HUES6 (cell line): ENCODE results near the gene DIP2C.
"Not testable (repeated sequence)": the region's sequence is repeated elsewhere in the genome, so short reads cannot be mapped to it uniquely, and the experiment has no call there.

ENCODE experiments used
- H3K27ac ChIP-seq: 2 replicates; pipeline ENCODE4 v1.7.0; 2013; ENCODE audit warnings: low read depth, mild to moderate bottlenecking, low read length, inconsistent platforms
- H3K27me3 ChIP-seq: 2 replicates; pipeline ENCODE4 v1.6.1; 2013; ENCODE audit warnings: low read length; ENCODE audit not compliant: control insufficient read depth, insufficient read depth
- H3K36me3 ChIP-seq: 2 replicates; pipeline ENCODE4 v1.6.1; 2013; ENCODE audit warnings: low read length; ENCODE audit not compliant: control insufficient read depth, insufficient read depth
- H3K4me1 ChIP-seq: 2 replicates; pipeline ENCODE4 v1.6.1; 2013; ENCODE audit warnings: low read length; ENCODE audit not compliant: control insufficient read depth, insufficient read depth
- H3K4me3 ChIP-seq: 2 replicates; pipeline ENCODE4 v1.5.1; 2013; ENCODE audit warnings: low read depth, low read length
- H3K9ac ChIP-seq: one replicate; pipeline ENCODE4 v1.6.1; 2013; ENCODE audit warnings: mild to moderate bottlenecking, low read length
- H3K9me3 ChIP-seq: 2 replicates; pipeline ENCODE4 v1.6.1; 2013; ENCODE audit warnings: low read depth, low read length; ENCODE audit not compliant: control insufficient read depth, insufficient read depth

The DIP2C gene

DNA sequence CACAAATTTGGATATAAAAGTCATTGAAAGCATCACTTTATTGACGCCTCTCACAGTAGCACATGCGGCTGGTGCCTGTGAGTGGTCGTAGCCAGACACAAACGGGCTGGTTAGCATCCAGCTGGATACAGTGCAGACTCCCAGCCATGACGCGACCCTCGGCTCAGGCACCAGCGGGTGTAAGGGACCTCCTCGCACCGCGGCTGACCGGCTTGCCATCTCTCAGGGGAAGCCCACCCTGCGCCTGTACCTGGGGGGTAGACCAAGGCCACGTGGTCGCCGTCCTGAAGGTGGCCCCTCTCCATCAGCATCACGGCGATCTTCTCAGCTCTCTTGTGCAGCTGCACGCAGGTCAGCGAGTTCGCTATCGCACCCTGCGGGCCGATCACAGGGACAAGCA, 340.4 kb downstream of the DIP2C start:
- Histone ChIP-seq H3K4me1 (no peaks in the 10 kb centered on the region), H3K27ac (no peak overlapping the region), H3K36me3 (peaks cover 4% of the 10 kb centered on the region; the same call in 1 of the 2 replicates), H3K4me3 (no peak overlapping the region), H3K27me3 (no peaks in the 10 kb centered on the region), H3K9me3 (no peaks in the 10 kb centered on the region), H3K9ac (no peak overlapping the region)

DNA sequence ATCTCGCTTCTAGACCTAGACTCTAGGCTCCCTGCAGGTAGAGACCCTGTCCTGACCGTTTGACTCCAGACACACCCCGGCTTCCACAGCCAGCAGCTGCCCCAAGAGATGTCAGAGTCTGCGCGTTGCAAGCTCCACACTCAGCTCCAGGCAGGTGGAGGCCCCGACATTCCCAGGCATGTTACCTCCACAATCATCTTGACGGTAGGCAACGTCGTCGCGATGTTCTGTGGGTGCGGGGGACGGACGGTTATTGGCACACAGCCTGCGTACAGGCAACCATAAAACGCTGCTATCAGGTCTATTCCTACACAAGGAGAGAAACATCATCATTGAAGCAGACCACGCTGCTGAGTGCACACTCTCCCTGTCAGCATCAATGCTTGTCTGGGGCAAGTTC, 341.0 kb downstream of the DIP2C start:
- Histone ChIP-seq H3K9ac (no peak overlapping the region), H3K27me3 (no peaks in the 10 kb centered on the region)

DNA sequence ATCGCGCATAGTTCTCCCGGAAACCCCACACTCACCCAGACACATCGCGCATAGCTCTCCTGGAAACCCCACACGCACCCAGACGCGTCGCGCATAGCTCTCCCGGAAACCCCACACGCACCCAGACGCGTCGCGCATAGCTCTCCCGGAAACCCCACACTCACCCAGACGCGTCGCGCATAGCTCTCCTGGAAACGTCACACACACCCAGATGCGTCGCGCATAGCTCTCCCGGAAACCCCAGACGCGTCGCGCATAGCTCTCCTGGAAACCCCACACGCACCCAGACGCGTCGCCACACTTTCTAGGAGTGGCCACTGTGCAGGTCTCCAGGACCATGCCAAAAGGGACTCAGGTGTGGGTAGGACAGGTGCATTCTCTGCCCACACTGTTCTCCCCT, 341.7 kb downstream of the DIP2C start:
- H3K36me3 ChIP-seq, H3K9me3 ChIP-seq, H3K27ac ChIP-seq: not testable (repeated sequence)

More for the DNA sequence above, 341.0 kb downstream of the DIP2C start:
- peaks cover 4% of the 10 kb centered on the region; the same call in 1 of the 2 replicates for H3K36me3 ChIP-seq
- H3K27ac ChIP-seq = no peak overlapping the region
- no peaks in the 10 kb centered on the region for H3K4me1 ChIP-seq
- H3K9me3 ChIP-seq = no peaks in the 10 kb centered on the region
- H3K4me3 ChIP-seq = no peak overlapping the region

DNA sequence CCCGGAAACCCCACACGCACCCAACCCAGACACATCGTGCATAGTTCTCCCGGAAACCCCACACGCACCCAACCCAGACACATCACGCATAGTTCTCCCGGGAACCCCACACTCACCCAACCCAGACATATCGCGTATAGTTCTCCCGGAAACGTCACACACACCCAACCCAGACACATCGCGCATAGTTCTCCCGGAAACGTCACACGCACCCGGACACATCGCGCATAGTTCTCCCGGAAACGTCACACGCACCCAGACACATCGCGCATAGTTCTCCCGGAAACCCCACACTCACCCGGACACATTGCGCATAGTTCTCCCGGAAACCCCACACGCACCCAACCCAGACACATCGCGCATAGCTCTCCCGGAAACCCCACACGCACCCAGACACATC, 342.3 kb downstream of the DIP2C start:
- not testable (repeated sequence) for H3K27ac ChIP-seq, H3K27me3 ChIP-seq, H3K9ac ChIP-seq, H3K9me3 ChIP-seq, H3K36me3 ChIP-seq, H3K4me3 ChIP-seq, H3K4me1 ChIP-seq

More for the DNA sequence above, 341.7 kb downstream of the DIP2C start:
- H3K27me3 ChIP-seq, H3K9ac ChIP-seq, H3K4me1 ChIP-seq, H3K4me3 ChIP-seq: not testable (repeated sequence)

DNA sequence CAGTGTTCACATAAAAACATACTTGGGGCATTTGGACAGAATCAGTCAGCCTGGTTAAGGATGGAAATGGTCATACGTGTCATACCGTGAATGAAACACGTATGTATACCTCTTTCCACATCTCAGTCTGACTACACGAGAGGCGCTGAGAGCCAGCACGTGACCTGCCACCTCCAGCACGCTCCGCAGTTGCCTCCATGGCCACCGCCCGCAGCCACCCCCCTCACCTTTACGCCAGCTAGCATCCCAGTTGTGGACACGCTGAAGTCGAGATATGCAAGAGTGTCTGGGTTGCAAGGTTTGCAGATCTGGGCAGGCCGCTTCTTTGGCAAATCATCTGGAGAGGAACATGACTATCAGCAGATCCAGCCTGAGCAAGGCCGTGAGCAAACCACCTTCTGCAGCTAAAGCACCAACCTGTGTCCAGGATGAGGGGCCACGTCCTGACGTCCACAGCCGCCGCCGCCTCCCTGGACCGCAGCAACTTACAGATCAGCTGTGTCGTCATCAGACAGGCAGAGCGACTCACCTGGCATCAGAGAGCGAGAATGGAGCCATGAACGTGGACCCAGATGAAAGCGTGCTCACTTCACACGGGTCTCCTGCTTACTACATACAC, 344.8 kb downstream of the DIP2C start:
- Histone ChIP-seq H3K9me3 (no peaks in the 10 kb centered on the region), H3K36me3 (peaks cover 12% of the 10 kb centered on the region; the same call in 1 of the 2 replicates), H3K27me3 (no peaks in the 10 kb centered on the region), H3K9ac (no peak overlapping the region), H3K4me3 (no peak overlapping the region), H3K27ac (no peak overlapping the region), H3K4me1 (no peaks in the 10 kb centered on the region)

DNA sequence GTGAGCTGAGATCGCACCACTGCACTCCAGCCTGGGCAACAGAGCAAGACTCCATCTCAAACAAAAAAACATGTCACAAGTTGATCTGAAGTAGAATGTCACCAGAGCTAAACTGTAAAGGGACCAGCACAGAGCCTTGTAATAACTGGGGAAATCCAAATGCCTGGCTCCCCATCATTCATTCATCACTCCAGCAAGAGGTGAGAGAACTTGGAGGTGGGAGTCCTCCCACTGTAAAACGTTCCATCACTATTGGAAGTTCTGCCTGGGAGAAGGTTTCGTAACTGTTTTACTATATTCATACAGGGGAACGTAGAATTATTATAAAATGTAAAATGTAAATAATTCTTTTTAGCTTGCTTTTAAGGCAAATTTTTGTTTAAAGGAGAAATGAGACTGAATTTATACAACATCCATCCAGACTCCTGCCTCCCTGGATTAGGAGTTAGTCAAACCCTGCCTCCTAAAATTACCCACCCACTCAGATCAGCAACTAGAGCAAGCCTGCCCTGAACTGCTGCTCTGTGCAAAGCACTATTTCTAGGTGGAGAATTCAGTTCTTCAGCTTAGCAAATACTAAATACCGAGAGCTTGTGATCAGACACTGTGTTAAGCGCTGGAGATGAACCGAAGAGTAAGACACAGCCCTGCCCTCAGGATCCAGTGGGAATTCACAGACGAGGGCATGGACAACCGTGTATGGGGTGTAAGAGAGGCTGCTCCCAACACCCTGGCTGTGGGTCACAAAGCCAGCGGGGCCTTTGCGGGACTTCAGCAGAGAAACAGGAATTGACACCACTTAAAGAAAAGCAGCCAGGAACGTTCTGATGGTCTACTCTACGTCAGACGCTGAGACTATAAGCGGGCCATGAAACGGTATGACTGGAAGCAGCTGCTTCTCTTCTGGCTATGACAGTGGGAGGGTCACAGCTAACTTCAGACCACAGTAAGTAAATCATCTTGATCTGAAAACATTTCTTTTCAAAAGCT, 345.9 kb downstream of the DIP2C start:
- H3K36me3 ChIP-seq = peaks cover 11% of the 10 kb centered on the region; the same call in 1 of the 2 replicates
- no peak overlapping the region for H3K9ac ChIP-seq
- no peak overlapping the region for H3K4me3 ChIP-seq
- H3K27me3 ChIP-seq = no peaks in the 10 kb centered on the region
- no peaks in the 10 kb centered on the region for H3K4me1 ChIP-seq
- no peak overlapping the region for H3K27ac ChIP-seq
- H3K9me3 ChIP-seq = no peaks in the 10 kb centered on the region

DNA sequence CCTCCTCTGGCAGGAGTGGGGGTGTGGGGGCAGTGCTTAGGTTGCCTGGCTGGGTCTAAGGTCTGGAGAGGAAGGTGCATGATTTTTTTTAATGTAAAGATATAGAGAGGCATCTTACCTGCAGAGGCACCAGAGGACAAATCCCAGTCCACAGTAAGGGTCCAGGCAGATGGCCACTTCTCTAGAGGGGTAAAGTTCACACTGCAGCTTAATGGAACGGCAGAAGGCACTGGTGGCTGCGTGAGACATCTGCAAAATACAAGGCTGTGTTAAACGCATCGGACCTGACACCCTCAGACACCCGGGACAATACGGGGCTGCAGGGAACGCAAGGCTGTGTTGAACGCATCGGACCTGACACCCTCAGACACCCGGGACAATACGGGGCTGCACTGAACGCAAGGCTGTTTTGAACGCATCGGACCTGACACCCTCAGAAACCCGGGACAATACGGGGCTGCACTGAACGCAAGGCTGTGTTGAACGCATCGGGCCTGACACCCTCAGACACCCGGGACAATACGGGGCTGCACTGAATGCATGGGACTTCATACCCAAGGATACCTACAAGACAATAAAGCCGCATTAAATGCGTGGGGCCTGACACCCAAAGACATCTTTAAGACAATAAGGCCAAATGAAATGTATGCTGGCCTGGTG, 348.3 kb downstream of the DIP2C start:
- H3K4me3 ChIP-seq = no peak overlapping the region
- no peaks in the 10 kb centered on the region for H3K9me3 ChIP-seq
- H3K36me3 ChIP-seq = peaks cover 24% of the 10 kb centered on the region
- H3K9ac ChIP-seq = no peak overlapping the region
- no peaks in the 10 kb centered on the region for H3K4me1 ChIP-seq
- H3K27ac ChIP-seq = no peak overlapping the region
- H3K27me3 ChIP-seq = no peaks in the 10 kb centered on the region

DNA sequence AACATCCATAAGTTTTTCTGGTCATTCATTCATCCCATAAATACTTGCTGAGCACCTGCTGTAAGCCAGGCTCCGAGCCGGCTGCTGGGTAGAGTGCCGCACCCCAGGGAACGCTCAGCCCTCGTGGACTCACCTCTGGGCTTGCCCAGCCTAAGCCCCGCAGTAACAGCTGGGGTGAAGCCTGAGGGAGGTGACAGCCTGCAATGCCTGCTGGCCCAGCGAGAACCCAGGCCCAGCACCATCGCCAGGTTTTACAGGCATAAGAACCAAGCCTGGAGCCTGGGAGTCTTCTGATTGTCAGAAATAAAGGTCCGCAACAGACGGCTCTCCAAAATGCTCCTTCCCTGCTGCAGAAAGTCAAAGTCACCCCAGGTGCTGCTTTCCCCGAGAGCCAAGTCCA, 348.8 kb downstream of the DIP2C start:
- no peaks in the 10 kb centered on the region for H3K9me3 ChIP-seq
- H3K4me3 ChIP-seq = no peak overlapping the region
- no peaks in the 10 kb centered on the region for H3K4me1 ChIP-seq
- no peak overlapping the region for H3K27ac ChIP-seq
- peaks cover 24% of the 10 kb centered on the region for H3K36me3 ChIP-seq
- H3K27me3 ChIP-seq = no peaks in the 10 kb centered on the region
- no peak overlapping the region for H3K9ac ChIP-seq

DNA sequence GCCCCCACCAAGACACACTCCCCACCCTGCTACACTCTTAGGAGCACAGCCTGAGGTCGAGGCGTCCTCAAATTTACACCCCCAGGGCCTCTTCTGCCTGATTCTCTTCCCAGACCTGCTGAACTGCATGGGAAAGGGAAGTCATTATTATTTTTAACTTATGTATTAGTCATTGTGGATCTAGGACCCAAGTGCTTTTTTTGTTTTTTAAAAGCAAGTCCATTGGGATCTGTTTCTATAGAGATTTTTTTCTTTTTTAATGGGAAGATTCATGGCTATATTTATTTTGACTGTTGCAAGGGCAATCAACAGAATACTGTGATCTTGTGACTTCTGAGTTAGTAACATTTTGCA, 350.5 kb downstream of the DIP2C start:
- Histone ChIP-seq H3K9me3 (no peaks in the 10 kb centered on the region), H3K27me3 (no peaks in the 10 kb centered on the region), H3K36me3 (peaks cover 24% of the 10 kb centered on the region), H3K27ac (no peak overlapping the region), H3K4me3 (no peak overlapping the region), H3K4me1 (no peaks in the 10 kb centered on the region), H3K9ac (no peak overlapping the region)

DNA sequence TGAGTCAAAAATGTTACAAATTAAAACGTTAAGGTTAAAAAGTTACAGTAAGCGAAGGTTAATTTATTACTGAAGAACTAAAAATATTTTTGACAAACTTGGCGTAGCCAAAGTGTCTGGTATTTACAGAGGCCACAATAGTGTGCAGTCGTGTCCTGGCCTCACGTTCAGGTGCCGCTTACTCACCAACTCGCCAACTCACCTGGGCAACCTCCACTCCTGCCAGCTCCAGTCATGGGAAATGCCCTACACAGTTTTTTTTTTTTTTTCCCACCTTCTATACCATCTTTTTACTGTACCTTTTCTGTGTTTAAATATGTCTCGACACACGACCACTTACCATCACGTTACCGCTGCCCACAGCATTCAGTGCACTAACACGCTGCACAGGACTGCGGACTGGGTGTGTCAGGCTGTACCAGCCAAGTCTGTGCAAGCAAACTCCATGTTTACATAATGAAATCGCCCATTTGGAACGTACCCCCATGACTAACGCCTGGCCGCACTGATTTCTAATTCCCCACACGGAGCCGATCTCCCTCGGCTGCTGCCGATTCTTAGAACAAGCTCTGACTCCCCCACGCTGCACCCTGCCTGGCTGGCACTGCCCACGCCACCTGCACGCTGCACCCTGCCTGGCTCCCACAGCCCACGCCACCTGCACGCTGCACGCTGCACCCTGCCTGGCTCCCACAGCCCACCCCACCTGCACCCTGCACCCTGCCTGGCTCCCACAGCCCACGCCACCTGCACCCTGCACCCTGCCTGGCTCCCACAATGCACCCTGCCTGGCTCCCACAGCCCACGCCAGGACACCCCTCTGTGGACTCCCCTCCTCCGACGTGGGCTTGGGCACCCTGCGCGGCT, 351.1 kb downstream of the DIP2C start:
- H3K4me3 ChIP-seq = no peak overlapping the region
- no peaks in the 10 kb centered on the region for H3K9me3 ChIP-seq
- H3K27me3 ChIP-seq = no peaks in the 10 kb centered on the region
- H3K27ac ChIP-seq = no peak overlapping the region
- peaks cover 24% of the 10 kb centered on the region for H3K36me3 ChIP-seq
- no peaks in the 10 kb centered on the region for H3K4me1 ChIP-seq
- H3K9ac ChIP-seq = no peak overlapping the region
